Uterus (tissue), 2 donors: ENCODE results near the gene MED25.

ENCODE experiments used
- CTCF ChIP-seq, 4 experiments: fragments of 200-600 bp in 2 of 4; fragments of 450-650 bp in 2 of 4; sonication (generic) in 2 of 4; IDR thresholded peaks; one replicate each; pipeline ENCODE4 v1.5.1; 2016 to 2019; ENCODE audit warnings: antibody characterized with exemption in 4 of 4, mild to moderate bottlenecking in 2 of 4, moderate library complexity in 1 of 4
- POLR2A ChIP-seq, 2 donors: fragments of 450-650 bp; IDR thresholded peaks; one replicate each; pipeline ENCODE4 v1.6.1; 2016; ENCODE audit warnings: antibody characterized with exemption in 2 of 2, mild to moderate bottlenecking in 1 of 2, moderate library complexity in 1 of 2

GRCh38 chr19:49780861-49781260, 37.2 kb upstream of the MED25 start:
- no peak for TF ChIP-seq CTCF (IDR thresholded peaks at IDR 0.05)
- no peak for TF ChIP-seq POLR2A (IDR thresholded peaks at IDR 0.05)
